Panc1 (cell line): ENCODE results near the gene SLC37A4. TPM values are rescaled to one million over a fixed set of nuclear protein-coding genes. Genes with fewer than 3 reads are reported as not detected.

Source experiments
- ATAC-seq: fragments of 200-7000 bp; cut with Tn5 transposase; 2 replicates; pipeline ENCODE4 v1.9.1; 2020; ENCODE audit warnings: mild to moderate bottlenecking, moderate library complexity
- BruUV-seq: library from RNA; stranded (reverse); fragments of 400-500 nt; replicated peaks from 2 replicates; lab custom pipeline; 2021; lab: Mats Ljungman, UMichigan
- CTCF ChIA-PET: fragments of 300-600 bp; sonication (Branson Sonifier 250); formaldehyde crosslinking; loops from one replicate; lab custom pipeline; 2022; ENCODE audit warnings: antibody characterized with exemption; lab: Charles Lee
- POLR2A ChIA-PET: fragments of 300-600 bp; sonication (Branson Sonifier 250); formaldehyde crosslinking; loops from one replicate; lab custom pipeline; 2022; ENCODE audit warnings: antibody characterized with exemption; lab: Charles Lee
- DNase-seq: peaks from one replicate; pipeline ENCODE4 v3.0.0-alpha.2; 2010; ENCODE audit warnings: low read depth, low spot score
- H3K27ac ChIP-seq: 2 replicates; pipeline ENCODE4 v1.5.1; 2011; ENCODE audit warnings: mild to moderate bottlenecking, low read length, inconsistent platforms
- H3K27me3 ChIP-seq: fragments of 200-500 bp; sonication (Bioruptor generic); 2 replicates; pipeline ENCODE4 v1.6.0; 2014; ENCODE audit warnings: low read length, inconsistent platforms; ENCODE audit not compliant: control insufficient read depth, insufficient read depth
- H3K36me3 ChIP-seq: fragments of 200-500 bp; sonication (Bioruptor generic); 2 replicates; pipeline ENCODE4 v1.5.1; 2014; ENCODE audit warnings: inconsistent platforms, mild to moderate bottlenecking, low read length, moderate library complexity; ENCODE audit not compliant: control insufficient read depth, insufficient read depth
- H3K4me1 ChIP-seq: 2 replicates; pipeline ENCODE4 v1.5.1; 2011; ENCODE audit warnings: inconsistent platforms, mild to moderate bottlenecking, low read length, moderate library complexity; ENCODE audit not compliant: control insufficient read depth, insufficient read depth
- H3K4me3 ChIP-seq, 2 experiments: 2 replicates each; pipeline ENCODE4 v1.5.1; 2011 to 2012; ENCODE audit warnings: low read depth in 2 of 2, low read length in 2 of 2, mild to moderate bottlenecking in 2 of 2, inconsistent platforms in 1 of 2, moderate library complexity in 1 of 2
- H3K9me3 ChIP-seq: fragments of 200-500 bp; sonication (Bioruptor generic); 2 replicates; pipeline ENCODE4 v1.5.1; 2014; ENCODE audit warnings: low read depth, mild to moderate bottlenecking, inconsistent platforms, low read length, moderate library complexity; ENCODE audit not compliant: control insufficient read depth, insufficient read depth
- POLR2AphosphoS5 ChIP-seq: IDR thresholded peaks from 2 replicates; pipeline ENCODE4 v1.6.1; 2012; ENCODE audit warnings: mild to moderate bottlenecking, low read depth, low read length, moderate library complexity
- SIN3A ChIP-seq: IDR thresholded peaks from 2 replicates; pipeline ENCODE4 v1.6.1; 2012; ENCODE audit warnings: low read depth, mild to moderate bottlenecking, low read length, moderate library complexity, borderline replicate concordance; ENCODE audit not compliant: insufficient read depth
- TCF7L2 ChIP-seq: IDR thresholded peaks from 2 replicates; pipeline ENCODE4 v1.6.1; 2011; ENCODE audit warnings: mild to moderate bottlenecking, low read depth, low read length, inconsistent platforms
- in situ Hi-C: cut with HindIII; loops from 2 replicates; pipeline ENCODE4 v1.10.0; 2016; ENCODE audit warnings: low sequenced_read_pairs, low pct_unique_long_range_greater_than_20kb
- intact Hi-C: fragments of 100-400 bp; cut with micrococcal nuclease; formaldehyde crosslinking; loops from one replicate; pipeline ENCODE4 v1.10.0; 2022; ENCODE audit not compliant: unreplicated experiment
- total RNA-seq: library from RNA; stranded (reverse); gene quantifications from one replicate; pipeline ENCODE4 v1.2.1, GENCODE V29; 2021; ENCODE audit not compliant: unreplicated experiment
- TF ChIP-seq, protein P1 (sequence below): fragments of 450-650 bp; IDR thresholded peaks from 2 replicates; pipeline ENCODE4 v1.5.1; 2017; ENCODE audit warnings: mild to moderate bottlenecking
- TF ChIP-seq, protein P2 (sequence below), 2 experiments: IDR thresholded peaks; 2 replicates each; pipeline ENCODE4 v1.6.1; 2011 to 2012; ENCODE audit warnings: low read depth in 2 of 2, control low read depth in 1 of 2, low read length in 1 of 2, mild to moderate bottlenecking in 1 of 2, moderate library complexity in 1 of 2; ENCODE audit not compliant: insufficient read depth in 1 of 2

Gene SLC37A4
- total RNA-seq, 1 experiment from 2014 or later, result 33.2 TPM

DNA sequence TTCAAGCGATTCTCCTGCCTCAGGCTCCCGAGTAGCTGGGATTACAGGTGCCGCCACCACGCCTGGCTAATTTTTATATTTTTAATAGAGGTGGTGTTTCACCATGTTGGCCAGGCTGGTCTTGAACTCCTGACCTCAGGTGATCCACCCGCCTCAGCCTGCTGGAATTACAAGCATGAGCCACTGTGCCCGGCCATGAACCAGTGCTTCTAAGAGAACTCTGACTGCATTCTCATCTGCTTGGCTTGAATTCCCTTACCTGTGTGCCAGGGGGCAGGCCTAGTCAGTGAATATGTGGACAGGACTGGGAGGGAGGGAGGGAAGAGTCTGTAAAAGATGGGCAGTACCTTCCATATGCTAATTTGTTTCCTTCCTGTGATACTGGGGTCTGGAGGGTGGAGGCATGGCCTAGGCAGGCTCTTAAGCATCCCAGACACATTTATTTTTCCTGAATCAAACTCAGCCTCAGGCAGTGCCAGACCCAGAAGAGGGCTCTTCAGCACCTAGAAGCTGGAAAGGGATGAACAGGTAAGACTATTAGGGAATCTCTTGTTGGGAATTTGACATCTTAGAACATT is 19.1 kb downstream of the SLC37A4 start:
- DNase-seq (no peak), ATAC-seq (peak; percentile 11)
- BruUV-seq, result no TSS peak
- in situ Hi-C loops, result no loop called here
- H3K27me3 ChIP-seq, result no peaks in the 10 kb centered on the region
- ChIA-PET POLR2A (interaction anchor here (0.7 kb wide), 1 partner anchor 14 kb away, joined by 4 read pairs; the partner anchor contains the start of gene CENATAC), CTCF (no interaction called here)
- intact Hi-C loops, result no loop called here
- H3K4me1 ChIP-seq, result peaks cover 13% of the 10 kb centered on the region
- peaks cover 17% of the 10 kb centered on the region for H3K36me3 ChIP-seq
- no peaks in the 10 kb centered on the region for H3K9me3 ChIP-seq
- no peak overlapping the region for H3K4me3 ChIP-seq
- no peak overlapping the region for H3K27ac ChIP-seq
- TF ChIP-seq, protein P1, sequence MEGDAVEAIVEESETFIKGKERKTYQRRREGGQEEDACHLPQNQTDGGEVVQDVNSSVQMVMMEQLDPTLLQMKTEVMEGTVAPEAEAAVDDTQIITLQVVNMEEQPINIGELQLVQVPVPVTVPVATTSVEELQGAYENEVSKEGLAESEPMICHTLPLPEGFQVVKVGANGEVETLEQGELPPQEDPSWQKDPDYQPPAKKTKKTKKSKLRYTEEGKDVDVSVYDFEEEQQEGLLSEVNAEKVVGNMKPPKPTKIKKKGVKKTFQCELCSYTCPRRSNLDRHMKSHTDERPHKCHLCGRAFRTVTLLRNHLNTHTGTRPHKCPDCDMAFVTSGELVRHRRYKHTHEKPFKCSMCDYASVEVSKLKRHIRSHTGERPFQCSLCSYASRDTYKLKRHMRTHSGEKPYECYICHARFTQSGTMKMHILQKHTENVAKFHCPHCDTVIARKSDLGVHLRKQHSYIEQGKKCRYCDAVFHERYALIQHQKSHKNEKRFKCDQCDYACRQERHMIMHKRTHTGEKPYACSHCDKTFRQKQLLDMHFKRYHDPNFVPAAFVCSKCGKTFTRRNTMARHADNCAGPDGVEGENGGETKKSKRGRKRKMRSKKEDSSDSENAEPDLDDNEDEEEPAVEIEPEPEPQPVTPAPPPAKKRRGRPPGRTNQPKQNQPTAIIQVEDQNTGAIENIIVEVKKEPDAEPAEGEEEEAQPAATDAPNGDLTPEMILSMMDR, result no peak
- no peak for TF ChIP-seq SIN3A
- TF ChIP-seq, protein P2, sequence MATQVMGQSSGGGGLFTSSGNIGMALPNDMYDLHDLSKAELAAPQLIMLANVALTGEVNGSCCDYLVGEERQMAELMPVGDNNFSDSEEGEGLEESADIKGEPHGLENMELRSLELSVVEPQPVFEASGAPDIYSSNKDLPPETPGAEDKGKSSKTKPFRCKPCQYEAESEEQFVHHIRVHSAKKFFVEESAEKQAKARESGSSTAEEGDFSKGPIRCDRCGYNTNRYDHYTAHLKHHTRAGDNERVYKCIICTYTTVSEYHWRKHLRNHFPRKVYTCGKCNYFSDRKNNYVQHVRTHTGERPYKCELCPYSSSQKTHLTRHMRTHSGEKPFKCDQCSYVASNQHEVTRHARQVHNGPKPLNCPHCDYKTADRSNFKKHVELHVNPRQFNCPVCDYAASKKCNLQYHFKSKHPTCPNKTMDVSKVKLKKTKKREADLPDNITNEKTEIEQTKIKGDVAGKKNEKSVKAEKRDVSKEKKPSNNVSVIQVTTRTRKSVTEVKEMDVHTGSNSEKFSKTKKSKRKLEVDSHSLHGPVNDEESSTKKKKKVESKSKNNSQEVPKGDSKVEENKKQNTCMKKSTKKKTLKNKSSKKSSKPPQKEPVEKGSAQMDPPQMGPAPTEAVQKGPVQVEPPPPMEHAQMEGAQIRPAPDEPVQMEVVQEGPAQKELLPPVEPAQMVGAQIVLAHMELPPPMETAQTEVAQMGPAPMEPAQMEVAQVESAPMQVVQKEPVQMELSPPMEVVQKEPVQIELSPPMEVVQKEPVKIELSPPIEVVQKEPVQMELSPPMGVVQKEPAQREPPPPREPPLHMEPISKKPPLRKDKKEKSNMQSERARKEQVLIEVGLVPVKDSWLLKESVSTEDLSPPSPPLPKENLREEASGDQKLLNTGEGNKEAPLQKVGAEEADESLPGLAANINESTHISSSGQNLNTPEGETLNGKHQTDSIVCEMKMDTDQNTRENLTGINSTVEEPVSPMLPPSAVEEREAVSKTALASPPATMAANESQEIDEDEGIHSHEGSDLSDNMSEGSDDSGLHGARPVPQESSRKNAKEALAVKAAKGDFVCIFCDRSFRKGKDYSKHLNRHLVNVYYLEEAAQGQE (IDR thresholded peaks at IDR 0.05; ENCODE audit: insufficient read depth in 1 of 2, low read depth in 2 of 2, low read length in 1 of 2), result no peak
- TF ChIP-seq TCF7L2, result no peak
- no peak for TF ChIP-seq POLR2AphosphoS5

DNA sequence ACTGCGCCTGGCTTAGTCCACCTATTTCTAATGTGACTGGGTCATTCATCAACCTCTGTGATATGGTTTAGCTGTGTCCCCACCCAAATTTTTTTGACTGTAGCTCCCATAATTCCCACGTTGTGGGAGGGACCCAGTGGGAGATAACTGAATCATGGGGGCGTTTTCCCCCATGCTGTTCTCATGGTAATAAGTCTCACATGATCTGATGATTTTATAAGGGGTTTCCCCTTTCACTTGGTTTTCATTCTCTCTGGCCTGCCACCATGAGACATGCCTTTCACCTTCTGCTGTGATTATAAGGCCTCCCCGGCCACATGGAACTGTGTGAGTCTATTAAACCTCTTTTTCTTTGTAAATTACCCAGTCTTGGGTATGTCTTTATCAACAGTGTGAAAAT is 24.0 kb downstream of the SLC37A4 start:
- H3K27ac ChIP-seq, result no peak overlapping the region
- POLR2A ChIA-PET, result no interaction called here

More for the DNA sequence above, 24.0 kb downstream of the SLC37A4 start:
- Histone ChIP-seq H3K27me3 (no peaks in the 10 kb centered on the region), H3K4me1 (no peaks in the 10 kb centered on the region), H3K36me3 (no peaks in the 10 kb centered on the region), H3K9me3 (no peaks in the 10 kb centered on the region), H3K4me3 (no peak overlapping the region)
- no peak for DNase-seq
- TF ChIP-seq POLR2AphosphoS5, result no peak
- TF ChIP-seq, protein P2 (IDR thresholded peaks at IDR 0.05; ENCODE audit: insufficient read depth in 1 of 2, low read depth in 2 of 2, low read length in 1 of 2), result no peak
- TF ChIP-seq, protein P1, result no peak
- no peak for TF ChIP-seq TCF7L2
- TF ChIP-seq SIN3A, result no peak
- CTCF ChIA-PET, result no interaction called here
- intact Hi-C loops, result no loop called here
- in situ Hi-C loops, result no loop called here
- no TSS peak for BruUV-seq
- ATAC-seq, result no peak
